ENCODE measurements around the gene GDPD4.

GDPD4 gene

GRCh38 chr11:77324508-77324907 is 23.0 kb upstream of the GDPD4 start:
- H3K4me3 ChIP-seq (ENCODE audit: low read depth, low read length): no peak overlapping the region
- no peak for TF ChIP-seq CTCF (IDR thresholded peaks at IDR 0.05; ENCODE audit: low read depth, low read length, missing control alignments)
- no peak for DNase-seq (ENCODE audit: low read depth)

- no peak for TF ChIP-seq CTCF (IDR thresholded peaks at IDR 0.05; ENCODE audit: low read depth, low read length, missing control alignments)
- no peak overlapping the region for H3K4me3 ChIP-seq (ENCODE audit: low read depth, low read length)
- no peak for DNase-seq (ENCODE audit: low read depth)
Observed at GRCh38 chr11:77322926-77323590, 21.6 kb upstream of the GDPD4 start.

- H3K4me3 ChIP-seq (ENCODE audit: low read depth, low read length): no peak overlapping the region
- TF ChIP-seq CTCF (IDR thresholded peaks at IDR 0.05; ENCODE audit: low read depth, low read length, missing control alignments): no peak
- DNase-seq (ENCODE audit: low read depth): no peak
Observed at GRCh38 chr11:77322506-77322905, 21.0 kb upstream of the GDPD4 start.

GRCh38 chr11:77320351-77320750 is 18.9 kb upstream of the GDPD4 start:
- H3K4me3 ChIP-seq (ENCODE audit: low read depth, low read length): no peak overlapping the region
- DNase-seq (ENCODE audit: low read depth): no peak
- TF ChIP-seq CTCF (IDR thresholded peaks at IDR 0.05; ENCODE audit: low read depth, low read length, missing control alignments): no peak

- H3K4me3 ChIP-seq (ENCODE audit: low read depth, low read length): no peak overlapping the region
- no peak for DNase-seq (ENCODE audit: low read depth)
- no peak for TF ChIP-seq CTCF (IDR thresholded peaks at IDR 0.05; ENCODE audit: low read depth, low read length, missing control alignments)
Observed at GRCh38 chr11:77318600-77318999, 17.1 kb upstream of the GDPD4 start.

- no peak overlapping the region for H3K4me3 ChIP-seq (ENCODE audit: low read depth, low read length)
- DNase-seq (ENCODE audit: low read depth): no peak
- no peak for TF ChIP-seq CTCF (IDR thresholded peaks at IDR 0.05; ENCODE audit: low read depth, low read length, missing control alignments)
Observed at GRCh38 chr11:77316733-77317342, 15.4 kb upstream of the GDPD4 start.

- DNase-seq (ENCODE audit: low read depth): no peak
- no peak for TF ChIP-seq CTCF (IDR thresholded peaks at IDR 0.05; ENCODE audit: low read depth, low read length, missing control alignments)
- no peak overlapping the region for H3K4me3 ChIP-seq (ENCODE audit: low read depth, low read length)
Observed at GRCh38 chr11:77312107-77312506, 10.6 kb upstream of the GDPD4 start.

All from GM12864 (cell line).